CD14-positive monocyte (primary cell): ENCODE results near the gene AKAP4. TPM values are rescaled to one million over a fixed set of nuclear protein-coding genes. Genes with fewer than 3 reads are reported as not detected.

Experiments
- DNase-seq, 3 donors: peaks; one replicate each; pipeline ENCODE4 v3.0.0-alpha.2; 2011 to 2022
- H2AFZ ChIP-seq: 2 replicates; pipeline ENCODE4 v1.6.0; 2012; ENCODE audit warnings: mild to moderate bottlenecking, low read depth, low read length, inconsistent platforms; ENCODE audit not compliant: insufficient read depth, poor library complexity, severe bottlenecking
- H3K27ac ChIP-seq, 2 donors: 1 replicate in 1 of 2; 2 replicates in 1 of 2; pipeline ENCODE4 v1.5.1; 2012 to 2013; ENCODE audit warnings: low read length in 2 of 2, control low read depth in 1 of 2, inconsistent platforms in 1 of 2, low read depth in 1 of 2, mild to moderate bottlenecking in 1 of 2
- H3K27me3 ChIP-seq, 2 donors: one replicate each; pipeline versions ENCODE4 v1.6.0 to v1.6.1; 2011 to 2013; ENCODE audit warnings: low read length in 2 of 2; ENCODE audit not compliant: control insufficient read depth in 2 of 2, insufficient read depth in 2 of 2
- H3K36me3 ChIP-seq, 2 donors: replicated peaks in 1 of 2; 1 replicate in 1 of 2; 2 replicates in 1 of 2; pipeline versions ENCODE4 v1.5.1 to v1.6.1; 2012 to 2013; ENCODE audit warnings: low read length in 2 of 2, control low read depth in 1 of 2, inconsistent platforms in 1 of 2, mild to moderate bottlenecking in 1 of 2; ENCODE audit not compliant: insufficient read depth in 2 of 2, control insufficient read depth in 1 of 2
- H3K4me1 ChIP-seq, 2 donors: 1 replicate in 1 of 2; 2 replicates in 1 of 2; pipeline versions ENCODE4 v1.5.1 to v1.6.1; 2012 to 2013; ENCODE audit warnings: low read length in 2 of 2, control low read depth in 1 of 2, inconsistent platforms in 1 of 2, mild to moderate bottlenecking in 1 of 2, moderate library complexity in 1 of 2; ENCODE audit not compliant: insufficient read depth in 2 of 2, control insufficient read depth in 1 of 2
- H3K4me2 ChIP-seq: replicated peaks from 2 replicates; pipeline ENCODE3; 2012; ENCODE audit warnings: low read length, moderate library complexity, mild to moderate bottlenecking; ENCODE audit not compliant: poor library complexity, severe bottlenecking; ENCODE audit errors: extremely low read depth
- H3K4me3 ChIP-seq, 3 experiments: fragments of 200-600 bp in 1 of 3; sonication (generic) in 1 of 3; replicated peaks in 1 of 3; 1 replicate in 2 of 3; 2 replicates in 1 of 3; pipeline ENCODE4 v1.5.1; 2011 to 2013; ENCODE audit warnings: low read length in 3 of 3, mild to moderate bottlenecking in 3 of 3, control low read depth in 2 of 3, low read depth in 2 of 3, inconsistent platforms in 1 of 3, moderate library complexity in 1 of 3
- H3K79me2 ChIP-seq: 2 replicates; pipeline ENCODE4 v1.6.0; 2012; ENCODE audit warnings: mild to moderate bottlenecking, control low read depth, inconsistent platforms, low read length, moderate library complexity; ENCODE audit not compliant: insufficient read depth
- H3K9ac ChIP-seq: 2 replicates; pipeline ENCODE4 v1.6.0; 2017; ENCODE audit warnings: low read length, mild to moderate bottlenecking; ENCODE audit not compliant: insufficient read depth, poor library complexity, severe bottlenecking
- H3K9me3 ChIP-seq, 2 donors: replicated peaks in 1 of 2; 1 replicate in 1 of 2; 2 replicates in 1 of 2; pipeline versions ENCODE4 v1.5.1 to v1.6.1; 2012 to 2013; ENCODE audit warnings: low read length in 2 of 2, control low read depth in 1 of 2; ENCODE audit not compliant: control insufficient read depth in 1 of 2, insufficient read depth in 1 of 2
- H4K20me1 ChIP-seq: 2 replicates; pipeline ENCODE4 v1.6.0; 2012; ENCODE audit warnings: mild to moderate bottlenecking, low read length, control low read depth, moderate library complexity; ENCODE audit not compliant: insufficient read depth
- H3K27ac Mint-ChIP-seq, 7 donors: one replicate each; pipeline ENCODE4 v1.8.0; 2020; ENCODE audit warnings: mild to moderate bottlenecking in 7 of 7, mixed read lengths in 7 of 7, moderate library complexity in 6 of 7, inconsistent platforms in 2 of 7
- H3K27me3 Mint-ChIP-seq, 3 donors: one replicate each; pipeline ENCODE4 v1.8.0; 2021 to 2022; ENCODE audit warnings: low read depth in 3 of 3, mild to moderate bottlenecking in 3 of 3, mixed read lengths in 3 of 3, moderate library complexity in 3 of 3, inconsistent platforms in 1 of 3
- H3K36me3 Mint-ChIP-seq, 2 donors: one replicate each; pipeline ENCODE4 v1.8.0; 2020; ENCODE audit warnings: mixed read lengths in 2 of 2, inconsistent platforms in 1 of 2, mild to moderate bottlenecking in 1 of 2
- H3K4me1 Mint-ChIP-seq: one replicate; pipeline ENCODE4 v1.8.0; 2020; ENCODE audit warnings: mild to moderate bottlenecking, mixed read lengths
- H3K4me3 Mint-ChIP-seq, 2 donors: one replicate each; pipeline ENCODE4 v1.8.0; 2020; ENCODE audit warnings: mild to moderate bottlenecking in 2 of 2, mixed read lengths in 2 of 2, moderate library complexity in 1 of 2
- H3K9me3 Mint-ChIP-seq, 7 donors: one replicate each; pipeline ENCODE4 v1.8.0; 2020 to 2022; ENCODE audit warnings: mixed read lengths in 7 of 7, mild to moderate bottlenecking in 6 of 7, moderate library complexity in 6 of 7, inconsistent platforms in 2 of 7
- WGBS: methylation state at CpG from one replicate; pipeline ENCODE4 v1.1.5; 2013; ENCODE audit warnings: missing lambda C conversion rate; ENCODE audit not compliant: insufficient coverage; 5-methylcytosine and 5-hydroxymethylcytosine counted together
- intact Hi-C, 2 donors: fragments of 100-400 bp; cut with micrococcal nuclease; formaldehyde crosslinking; loops; one replicate each; pipeline versions ENCODE4 v1.15.0 to v1.15.1; 2023
- polyA plus RNA-seq, 3 donors: library from polyadenylated mRNA; depleted of rRNA in 1 of 3; unstranded in 2 of 3; stranded (reverse) in 1 of 3; fragments of 300-500 nt in 2 of 3; fragments of >200 nt in 1 of 3; fragmentation: Illumina TruSeq in 2 of 3; gene quantifications; 1 replicate in 2 of 3; 2 replicates in 1 of 3; pipeline ENCODE4 v1.2.3, GENCODE V29; 2012 to 2021
- TF ChIP-seq, protein P1 (sequence below): fragments of 200-600 bp; IDR thresholded peaks from one replicate; pipeline ENCODE4 v1.8.0; 2022; ENCODE audit warnings: antibody characterized with exemption, mild to moderate bottlenecking

The AKAP4 gene
- polyA plus RNA-seq, 3 donors: not detected

DNA sequence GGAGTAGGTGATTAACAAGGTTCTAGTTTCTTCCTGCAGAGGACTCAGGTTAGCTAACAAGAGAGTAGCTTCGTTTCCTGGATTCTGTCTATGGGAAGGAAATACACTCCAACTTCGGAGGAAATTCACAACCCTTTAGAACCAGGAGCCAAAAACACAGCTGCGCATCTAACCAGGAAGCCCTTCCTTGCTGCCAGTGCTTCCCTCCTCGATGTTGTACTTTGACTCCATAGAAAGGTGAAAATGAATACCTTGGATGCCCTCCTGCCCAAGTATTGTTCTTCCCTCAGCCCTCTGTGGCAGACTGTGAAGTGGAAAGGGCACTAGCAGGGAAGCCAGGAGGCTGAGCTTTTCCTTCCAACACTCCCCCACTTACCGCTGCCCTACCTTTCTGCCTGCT lies 35.1 kb downstream of the AKAP4 start:
- peaks cover 0 to 5% (median 0%) of the 10 kb centered on the region in 7 donors for H3K9me3 Mint-ChIP-seq
- Histone ChIP-seq H3K27ac (no peak overlapping the region), H4K20me1 (no peaks in the 10 kb centered on the region), H3K9me3 (no peaks in the 10 kb centered on the region), H3K79me2 (no peaks in the 10 kb centered on the region), H3K36me3 (no peaks in the 10 kb centered on the region), H3K9ac (no peak overlapping the region), H2AFZ (no peak overlapping the region), H3K4me1 (no peaks in the 10 kb centered on the region), H3K27me3 (no peaks in the 10 kb centered on the region), H3K4me2 (no peak overlapping the region), H3K4me3 (no peak overlapping the region)
- H3K27me3 Mint-ChIP-seq: peaks cover 0 to 4% (median 2%) of the 10 kb centered on the region in 3 donors
- no peaks in the 10 kb centered on the region for H3K4me1 Mint-ChIP-seq
- DNase-seq: no peak
- H3K4me3 Mint-ChIP-seq: no peak overlapping the region
- intact Hi-C loops: no loop called here
- no peaks in the 10 kb centered on the region for H3K36me3 Mint-ChIP-seq
- TF ChIP-seq, protein P1, sequence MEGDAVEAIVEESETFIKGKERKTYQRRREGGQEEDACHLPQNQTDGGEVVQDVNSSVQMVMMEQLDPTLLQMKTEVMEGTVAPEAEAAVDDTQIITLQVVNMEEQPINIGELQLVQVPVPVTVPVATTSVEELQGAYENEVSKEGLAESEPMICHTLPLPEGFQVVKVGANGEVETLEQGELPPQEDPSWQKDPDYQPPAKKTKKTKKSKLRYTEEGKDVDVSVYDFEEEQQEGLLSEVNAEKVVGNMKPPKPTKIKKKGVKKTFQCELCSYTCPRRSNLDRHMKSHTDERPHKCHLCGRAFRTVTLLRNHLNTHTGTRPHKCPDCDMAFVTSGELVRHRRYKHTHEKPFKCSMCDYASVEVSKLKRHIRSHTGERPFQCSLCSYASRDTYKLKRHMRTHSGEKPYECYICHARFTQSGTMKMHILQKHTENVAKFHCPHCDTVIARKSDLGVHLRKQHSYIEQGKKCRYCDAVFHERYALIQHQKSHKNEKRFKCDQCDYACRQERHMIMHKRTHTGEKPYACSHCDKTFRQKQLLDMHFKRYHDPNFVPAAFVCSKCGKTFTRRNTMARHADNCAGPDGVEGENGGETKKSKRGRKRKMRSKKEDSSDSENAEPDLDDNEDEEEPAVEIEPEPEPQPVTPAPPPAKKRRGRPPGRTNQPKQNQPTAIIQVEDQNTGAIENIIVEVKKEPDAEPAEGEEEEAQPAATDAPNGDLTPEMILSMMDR: no peak
- no CpG with 5 or more reads among the region's 5 CpGs for WGBS
- H3K27ac Mint-ChIP-seq: no peak overlapping the region

DNA sequence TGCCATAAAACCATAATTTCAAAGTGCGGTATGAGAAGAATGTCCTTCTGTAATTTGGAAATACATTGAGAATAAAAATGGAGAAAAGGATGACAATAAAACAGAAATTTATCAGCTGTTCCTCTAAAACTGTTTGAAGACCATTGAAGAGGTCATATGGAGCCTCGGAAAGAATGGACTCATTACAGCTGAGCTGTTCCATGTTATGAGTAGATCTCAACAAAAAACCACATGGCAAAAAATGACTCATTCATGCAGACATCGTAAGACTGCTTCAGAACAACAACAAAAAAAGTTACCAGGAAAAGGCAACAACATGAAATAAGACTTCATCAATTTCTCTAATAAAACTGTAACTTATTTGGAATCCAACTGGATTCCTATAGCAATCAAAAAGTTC lies 39.7 kb downstream of the AKAP4 start:
- Mint-ChIP-seq H3K4me1 (no peaks in the 10 kb centered on the region), H3K27ac (no peak overlapping the region), H3K4me3 (no peak overlapping the region), H3K9me3 (peaks cover 0 to 5% (median 0%) of the 10 kb centered on the region in 7 donors), H3K36me3 (no peaks in the 10 kb centered on the region), H3K27me3 (peaks cover 0 to 4% (median 2%) of the 10 kb centered on the region in 3 donors)
- H3K27me3 ChIP-seq: no peaks in the 10 kb centered on the region
- no peaks in the 10 kb centered on the region for H3K9me3 ChIP-seq
- no peaks in the 10 kb centered on the region for H3K4me1 ChIP-seq
- no peak for DNase-seq
- H3K79me2 ChIP-seq: no peaks in the 10 kb centered on the region
- H3K4me2 ChIP-seq: no peak overlapping the region
- no peaks in the 10 kb centered on the region for H4K20me1 ChIP-seq
- H3K27ac ChIP-seq: no peak overlapping the region
- H2AFZ ChIP-seq: no peak overlapping the region
- TF ChIP-seq, protein P1: no peak
- H3K9ac ChIP-seq: no peak overlapping the region
- H3K36me3 ChIP-seq: no peaks in the 10 kb centered on the region
- H3K4me3 ChIP-seq: no peak overlapping the region
- no CpG with 5 or more reads among the region's 3 CpGs for WGBS
- intact Hi-C loops: no loop called here
